Endothelial cell of hepatic sinusoid (primary cell): Measurements from ENCODE around the gene SGCA.

Experiments
- in situ Hi-C: cut with HindIII; loops from 2 replicates; pipeline ENCODE4 v1.10.0; 2017; ENCODE audit warnings: low sequenced_read_pairs

SGCA gene

DNA sequence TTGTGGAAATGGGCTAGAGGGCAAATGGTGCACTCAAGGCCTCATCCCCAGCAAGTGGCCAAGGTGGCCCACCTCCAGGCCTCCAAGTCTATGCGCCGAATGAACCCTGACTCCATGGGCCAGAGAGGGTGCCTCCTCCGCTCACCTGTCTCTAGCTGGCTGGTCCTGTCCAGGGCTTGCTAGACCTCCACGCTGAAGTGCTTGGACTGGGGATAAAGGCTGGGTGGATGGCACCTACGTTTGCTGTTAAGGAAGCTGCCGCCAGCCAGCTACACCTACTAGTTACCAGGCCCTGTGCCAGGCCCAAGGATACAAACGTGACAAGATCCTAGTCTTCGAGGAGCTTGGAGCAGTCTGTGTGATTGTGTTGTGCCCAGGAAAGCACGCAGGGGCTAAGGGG, 739 bp upstream of the SGCA start:
- in situ Hi-C loops, result no loop called here

DNA sequence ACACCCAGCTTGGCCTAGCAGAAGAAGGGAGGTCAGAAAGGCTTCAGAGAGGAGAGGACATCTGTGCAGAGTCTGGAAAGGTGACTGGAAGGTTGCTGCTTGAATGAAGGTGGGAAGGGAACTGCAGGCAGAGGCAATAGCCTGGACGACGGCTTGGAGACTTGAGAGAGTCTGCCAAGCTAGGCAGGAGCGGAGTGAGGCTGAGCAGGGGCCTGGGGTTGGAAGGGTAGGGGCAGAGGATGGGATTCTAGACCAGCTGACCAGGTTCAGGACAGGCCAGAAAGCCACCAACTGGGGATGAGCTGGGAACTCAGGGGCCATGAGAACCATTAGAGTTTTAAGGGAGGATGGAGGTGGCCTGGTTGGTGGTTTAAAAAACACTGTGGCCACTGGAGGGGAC, 339 bp upstream of the SGCA start:
- in situ Hi-C loops, result no loop called here

GRCh38 chr17:50166518-50167181, 845 bp downstream of the SGCA start:
- in situ Hi-C loops, result no loop called here

GRCh38 chr17:50167371-50167770, 1.6 kb downstream of the SGCA start:
- in situ Hi-C loops, result no loop called here

GRCh38 chr17:50168319-50168718, 2.5 kb downstream of the SGCA start:
- in situ Hi-C loops, result no loop called here

DNA sequence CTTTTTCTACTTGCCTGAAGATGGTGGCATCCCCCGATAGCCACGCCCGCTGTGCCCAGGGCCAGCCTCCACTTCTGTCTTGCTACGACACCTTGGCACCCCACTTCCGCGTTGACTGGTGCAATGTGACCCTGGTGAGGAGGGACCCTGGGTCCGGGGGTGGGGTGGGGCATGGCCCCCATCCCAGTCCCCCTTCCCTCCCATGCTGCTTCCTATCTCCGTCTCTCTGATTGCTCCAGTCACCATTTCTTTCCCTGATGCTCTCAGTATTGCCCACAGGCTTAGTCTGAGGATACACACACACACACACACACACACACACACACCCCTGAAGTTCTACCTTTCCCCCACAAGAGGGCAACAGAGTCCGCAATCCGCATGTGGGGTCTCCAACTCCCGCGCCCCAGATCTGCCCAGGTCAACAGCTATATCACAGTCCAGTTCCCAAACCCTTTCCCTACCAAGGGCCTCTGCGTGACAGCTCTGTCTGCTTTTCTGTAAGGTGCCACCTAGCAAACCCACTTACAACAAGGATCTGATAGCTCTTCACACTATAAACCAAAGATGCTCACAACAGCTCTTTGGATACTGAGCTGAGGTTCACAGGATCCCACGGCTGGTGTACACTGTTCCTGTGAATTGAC, 3.4 kb downstream of the SGCA start:
- in situ Hi-C loops, result no loop called here

DNA sequence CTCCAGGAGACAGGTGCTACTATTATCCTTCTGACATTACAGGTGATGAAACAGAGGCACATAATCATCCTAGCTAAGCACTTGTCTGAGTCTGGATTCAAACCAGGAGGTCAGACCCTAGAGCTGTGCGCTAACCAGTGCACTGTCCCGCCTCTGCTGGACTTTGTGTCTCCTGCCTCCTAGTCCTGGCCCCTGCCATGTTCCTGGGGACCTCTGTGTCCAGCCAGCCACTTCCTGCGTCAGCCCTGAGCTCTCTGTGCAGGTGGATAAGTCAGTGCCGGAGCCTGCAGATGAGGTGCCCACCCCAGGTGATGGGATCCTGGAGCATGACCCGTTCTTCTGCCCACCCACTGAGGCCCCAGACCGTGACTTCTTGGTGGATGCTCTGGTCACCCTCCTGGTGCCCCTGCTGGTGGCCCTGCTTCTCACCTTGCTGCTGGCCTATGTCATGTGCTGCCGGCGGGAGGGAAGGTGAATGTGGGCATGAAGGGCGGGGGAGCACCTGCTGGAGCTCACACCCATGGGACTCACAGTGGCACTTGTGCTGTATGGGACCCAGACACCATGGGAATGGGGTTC, 4.2 kb downstream of the SGCA start:
- in situ Hi-C loops, result no loop called here

GRCh38 chr17:50170662-50171370, 5.0 kb downstream of the SGCA start:
- in situ Hi-C loops, result no loop called here

DNA sequence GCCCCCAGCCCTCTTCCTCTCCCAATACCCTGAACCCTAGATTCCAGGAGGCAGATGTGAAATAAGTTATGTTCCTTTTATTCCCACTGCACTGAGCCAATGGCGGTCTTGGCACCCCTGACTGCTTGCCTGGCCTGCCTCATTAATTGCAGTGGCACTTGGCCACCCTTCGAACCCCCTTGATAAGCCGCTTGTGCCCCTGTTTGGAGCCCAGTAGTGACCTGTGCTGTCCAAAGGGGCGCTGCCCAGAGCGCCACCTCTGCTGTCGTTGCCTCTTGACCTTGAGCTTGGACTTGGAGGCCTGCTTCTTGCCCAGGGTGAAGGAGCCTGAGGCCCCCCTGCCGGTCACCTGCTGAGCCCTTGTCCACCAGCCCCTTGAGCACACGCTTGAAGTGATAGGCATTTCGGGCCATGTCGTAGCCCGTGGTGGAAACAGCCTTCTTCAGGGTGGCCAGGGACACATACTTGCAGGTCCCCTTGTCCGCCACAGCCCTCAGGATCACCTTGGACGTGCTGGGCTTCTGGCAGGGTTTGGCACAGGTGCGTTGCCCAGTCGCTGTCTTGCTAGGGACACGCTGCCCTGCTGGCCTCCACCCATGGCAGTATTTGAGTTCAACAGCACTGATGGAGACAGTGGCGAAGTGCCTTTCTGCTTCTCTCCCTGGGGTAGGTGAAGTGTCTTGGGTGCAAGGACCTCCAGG, 5.7 kb downstream of the SGCA start:
- in situ Hi-C loops, result no loop called here

DNA sequence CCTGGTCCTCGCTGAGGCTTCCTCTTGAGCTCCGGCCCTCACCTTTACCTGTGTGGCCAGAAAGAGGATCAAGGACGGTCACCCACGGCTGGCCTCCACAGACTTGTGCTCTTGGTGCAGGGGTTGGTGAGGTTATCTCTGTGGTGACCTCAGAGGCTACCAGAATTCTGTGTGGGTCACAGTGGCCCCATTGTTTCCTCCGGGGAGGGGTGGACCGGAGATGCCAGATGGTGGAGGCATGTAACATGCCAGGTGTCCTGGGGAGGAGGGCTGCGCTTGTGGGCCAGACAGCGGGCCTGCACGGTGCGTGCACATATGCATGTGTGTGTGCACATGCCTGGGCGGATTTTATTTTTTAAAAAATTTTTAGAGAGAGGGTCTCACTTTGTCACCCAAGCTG, 6.3 kb downstream of the SGCA start:
- in situ Hi-C loops, result no loop called here

DNA sequence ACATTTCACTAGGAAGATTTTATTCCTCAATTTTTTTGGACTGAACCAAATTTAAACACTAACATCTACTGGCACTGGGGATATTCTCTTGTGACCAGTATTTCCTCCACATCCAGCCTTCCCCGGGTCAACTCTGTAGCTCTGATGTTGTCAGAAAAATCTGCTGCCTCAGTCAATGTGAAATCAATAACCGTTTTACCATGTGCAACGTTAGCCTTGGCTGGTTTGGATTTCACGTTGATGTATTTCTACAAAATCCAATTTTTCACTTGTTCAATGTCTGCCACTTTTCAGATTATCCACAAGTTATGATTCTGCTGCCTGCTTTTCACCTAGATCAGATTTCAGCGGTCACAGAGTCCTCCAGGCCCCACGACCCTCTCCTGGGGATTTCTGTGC, 7.1 kb downstream of the SGCA start:
- in situ Hi-C loops, result no loop called here

GRCh38 chr17:50173335-50173941, 7.6 kb downstream of the SGCA start:
- in situ Hi-C loops, result no loop called here

GRCh38 chr17:50174444-50174843, 8.6 kb downstream of the SGCA start:
- in situ Hi-C loops, result no loop called here

DNA sequence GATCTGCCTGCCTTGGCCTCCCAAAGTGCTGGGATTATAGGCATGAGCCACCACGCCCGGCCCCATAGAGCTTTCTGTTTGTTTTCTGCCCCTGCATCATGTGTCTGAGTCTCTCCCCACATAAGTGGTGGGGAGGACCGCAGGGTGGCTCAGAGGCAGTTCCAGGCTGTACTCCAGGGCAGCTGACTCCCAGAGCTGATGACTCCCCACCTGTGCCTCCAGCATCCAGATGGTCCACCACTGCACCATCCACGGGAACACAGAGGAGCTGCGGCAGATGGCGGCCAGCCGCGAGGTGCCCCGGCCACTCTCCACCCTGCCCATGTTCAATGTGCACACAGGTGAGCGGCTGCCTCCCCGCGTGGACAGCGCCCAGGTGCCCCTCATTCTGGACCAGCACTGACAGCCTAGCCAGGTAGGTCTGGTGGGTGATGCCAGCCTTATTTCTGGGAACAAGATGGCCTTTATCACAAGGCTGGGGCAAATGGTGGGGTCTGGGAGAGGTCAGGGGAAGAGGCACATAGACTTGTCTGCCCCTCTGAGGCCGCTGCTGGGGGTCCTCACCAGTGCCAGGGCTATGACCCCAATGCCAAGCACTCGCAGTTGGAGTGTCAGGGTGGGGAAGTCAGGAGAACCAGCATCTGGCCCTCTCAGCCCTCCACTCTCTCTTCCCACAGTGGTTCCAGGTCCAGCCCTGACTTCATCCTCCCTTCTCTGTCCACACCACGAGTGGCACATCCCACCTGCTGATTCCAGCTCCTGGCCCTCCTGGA, 9.4 kb downstream of the SGCA start:
- in situ Hi-C loops, result loop anchor here (5.0 kb wide), 1 partner anchor 117 kb away; no protein-coding TSS in a partner anchor

GRCh38 chr17:50176559-50177357, 11.0 kb downstream of the SGCA start:
- in situ Hi-C loops, result loop anchor here (5.0 kb wide), 1 partner anchor 116 kb away; no protein-coding TSS in a partner anchor

DNA sequence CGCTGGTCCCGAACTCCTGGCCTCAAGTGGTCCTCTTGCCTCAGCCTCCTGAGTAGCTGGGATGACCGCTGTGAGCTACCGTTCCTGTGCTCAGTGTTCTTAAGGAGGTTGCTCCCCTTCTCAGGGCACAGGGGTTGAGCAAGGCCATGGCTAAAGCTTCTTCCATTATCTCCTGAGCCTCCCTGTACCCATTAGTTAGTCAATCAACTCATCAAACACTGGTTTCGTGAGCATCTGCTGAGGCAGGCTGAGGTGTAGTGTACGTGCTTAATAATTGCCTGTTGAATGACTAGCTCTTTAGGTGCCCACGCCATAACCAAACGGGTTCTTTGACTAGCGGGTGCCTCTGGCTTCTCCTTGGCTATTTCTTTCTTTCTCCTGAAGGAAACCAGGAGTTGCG, 11.7 kb downstream of the SGCA start:
- in situ Hi-C loops, result loop anchor here (5.0 kb wide), 1 partner anchor 115 kb away; no protein-coding TSS in a partner anchor

GRCh38 chr17:50177983-50178834, 12.4 kb downstream of the SGCA start:
- in situ Hi-C loops, result loop anchor here (5.0 kb wide), 1 partner anchor 114 kb away; no protein-coding TSS in a partner anchor

- in situ Hi-C loops, result no loop called here
These were observed 14.3 kb downstream of the SGCA start for GRCh38 chr17:50180111-50180510.
